K562 (cell line): ENCODE data around the gene BLVRA. TPM values are rescaled to one million over a fixed set of nuclear protein-coding genes. Genes with fewer than 3 reads are reported as not detected.
A peak's percentile ranks its signal among the peaks of the same experiment; 100 is the strongest.

Source experiments
- ASH1L ChIP-seq: fragments of 450-650 bp; IDR thresholded peaks from 2 replicates; pipeline ENCODE4 v1.6.1; 2018; ENCODE audit warnings: borderline replicate concordance, mild to moderate bottlenecking, low read depth; ENCODE audit not compliant: partially characterized antibody
- BRD4 ChIP-seq: fragments of 200-600 bp; sonication (generic); IDR thresholded peaks from 2 replicates; pipeline ENCODE4 v1.6.1; 2017; ENCODE audit warnings: inconsistent platforms
- CAMTA2 ChIP-seq: fragments of 250-450 bp; sonication (Bioruptor Pico); conservative IDR thresholded peaks from 2 replicates; pipeline ENCODE4 v1.5.1; 2022
- CBX3 ChIP-seq, 2 experiments: IDR thresholded peaks; 1 replicate in 1 of 2; 2 replicates in 1 of 2; pipeline ENCODE4 v1.6.1; 2012; ENCODE audit warnings: inconsistent platforms in 2 of 2, low read length in 2 of 2, borderline replicate concordance in 1 of 2, control low read depth in 1 of 2
- CBX8 ChIP-seq: fragments of 200-600 bp; sonication (generic); IDR thresholded peaks from 2 replicates; pipeline ENCODE4 v1.6.1; 2012; ENCODE audit warnings: borderline replicate concordance, mixed run types, low read depth, mild to moderate bottlenecking, moderate library complexity, mixed read lengths, low read length, control low read depth, inconsistent platforms; ENCODE audit not compliant: poor library complexity, severe bottlenecking; ENCODE audit errors: extremely low read depth
- CCAR2 ChIP-seq: fragments of 200-400 bp; formaldehyde crosslinking; IDR thresholded peaks from 2 replicates; pipeline ENCODE4 v1.6.1; 2017; ENCODE audit warnings: mild to moderate bottlenecking, low read depth, low read length
- E2F3 ChIP-seq: fragments of 250-450 bp; sonication (Bioruptor Pico); IDR thresholded peaks from 2 replicates; pipeline ENCODE4 v1.4.0; 2020; ENCODE audit warnings: mild to moderate bottlenecking
- EGR1 ChIP-seq: fragments of 450-650 bp; conservative IDR thresholded peaks from 2 replicates; pipeline ENCODE4 v1.6.1; 2017; ENCODE audit warnings: mild to moderate bottlenecking
- ETV5 ChIP-seq: sonication (generic); formaldehyde crosslinking; IDR thresholded peaks from 2 replicates; pipeline ENCODE4 v1.4.0; 2020; ENCODE audit warnings: low read depth, mild to moderate bottlenecking, missing genetic modification reagents
- GTF2F1 ChIP-seq: IDR thresholded peaks from 2 replicates; pipeline ENCODE4 v1.6.1; 2011; ENCODE audit warnings: low read depth, low read length, improper control_type of control experiment
- HLTF ChIP-seq: fragments of 450-650 bp; IDR thresholded peaks from 2 replicates; pipeline ENCODE4 v1.6.1; 2016
- HNRNPUL1 ChIP-seq: fragments of 200-400 bp; formaldehyde crosslinking; IDR thresholded peaks from 2 replicates; pipeline ENCODE4 v1.6.1; 2017; ENCODE audit warnings: low read length
- POLR2AphosphoS5 ChIP-seq: IDR thresholded peaks from 2 replicates; pipeline ENCODE4 v1.6.1; 2011; ENCODE audit warnings: mild to moderate bottlenecking, low read depth, low read length, moderate library complexity; ENCODE audit not compliant: control insufficient read depth, insufficient read depth
- PTTG1 ChIP-seq: fragments of 450-650 bp; IDR thresholded peaks from 2 replicates; pipeline ENCODE4 v1.6.1; 2016; ENCODE audit warnings: low read depth, mild to moderate bottlenecking, missing genetic modification characterization, missing compliant biosample characterization
- RBM34 ChIP-seq: fragments of 200-400 bp; formaldehyde crosslinking; IDR thresholded peaks from 2 replicates; pipeline ENCODE4 v1.6.1; 2018; ENCODE audit warnings: low read length, borderline replicate concordance; ENCODE audit not compliant: insufficient read depth
- SPI1 ChIP-seq: IDR thresholded peaks from 2 replicates; pipeline ENCODE4 v1.6.1; 2011; ENCODE audit warnings: low read depth, low read length, control low read depth, borderline replicate concordance
- USF2 ChIP-seq: sonication (generic); formaldehyde crosslinking; IDR thresholded peaks from 2 replicates; pipeline ENCODE4 v1.5.0; 2020; ENCODE audit warnings: missing genetic modification reagents
- ZC3H11A ChIP-seq: IDR thresholded peaks from 2 replicates; pipeline ENCODE4 v1.6.1; 2012; ENCODE audit warnings: low read depth, low read length, improper control_type of control experiment
- ZNF12 ChIP-seq: sonication (generic); formaldehyde crosslinking; IDR thresholded peaks from 2 replicates; pipeline ENCODE4 v1.4.0; 2020; ENCODE audit warnings: mild to moderate bottlenecking, missing genetic modification reagents
- polyA plus RNA-seq, 8 experiments: library from polyadenylated mRNA; depleted of rRNA in 4 of 8; stranded (reverse) in 5 of 8; unstranded in 3 of 8; fragments of >200 nt; fragmentation: Nextera tagmentation in 2 of 8; fragmentation: Illumina TruSeq in 1 of 8; extraction: Ambion mirVana in 2 of 8; extraction: Trizol in 1 of 8; gene quantifications; 2 replicates each; pipeline versions ENCODE4 v1.2.1 to v1.2.3, GENCODE V29; 2011 to 2014; ENCODE audit warnings: inconsistent platforms in 1 of 8, missing spikeins in 1 of 8
- total RNA-seq, 7 experiments: library from RNA; depleted of rRNA in 6 of 7; stranded (reverse); fragments of >200 nt in 6 of 7; fragmentation: Illumina TruSeq in 2 of 7; extraction: Trizol in 2 of 7; gene quantifications; 2 replicates each; pipeline versions ENCODE4 v1.2.1 to v1.2.3, GENCODE V29; 2011 to 2021; ENCODE audit warnings: low replicate concordance in 1 of 7
- TF ChIP-seq, protein P1 (sequence below): fragments of 450-650 bp; conservative IDR thresholded peaks from 2 replicates; pipeline ENCODE4 v1.6.1; 2016; ENCODE audit warnings: missing genetic modification characterization, low read depth, mild to moderate bottlenecking, control low read depth, missing compliant biosample characterization
- TF ChIP-seq, protein P2 (sequence below): sonication (generic); formaldehyde crosslinking; IDR thresholded peaks from 2 replicates; pipeline ENCODE4 v1.8.1; 2023; ENCODE audit warnings: missing genetic modification reagents, mild to moderate bottlenecking, borderline replicate concordance

Gene BLVRA
- total and polyA plus RNA-seq, 9 of the 15 experiments (the other 6 are each of a cell fraction or from before 2014, with no cell fraction given), result 48.5 to 147 (median 61.5) TPM

DNA sequence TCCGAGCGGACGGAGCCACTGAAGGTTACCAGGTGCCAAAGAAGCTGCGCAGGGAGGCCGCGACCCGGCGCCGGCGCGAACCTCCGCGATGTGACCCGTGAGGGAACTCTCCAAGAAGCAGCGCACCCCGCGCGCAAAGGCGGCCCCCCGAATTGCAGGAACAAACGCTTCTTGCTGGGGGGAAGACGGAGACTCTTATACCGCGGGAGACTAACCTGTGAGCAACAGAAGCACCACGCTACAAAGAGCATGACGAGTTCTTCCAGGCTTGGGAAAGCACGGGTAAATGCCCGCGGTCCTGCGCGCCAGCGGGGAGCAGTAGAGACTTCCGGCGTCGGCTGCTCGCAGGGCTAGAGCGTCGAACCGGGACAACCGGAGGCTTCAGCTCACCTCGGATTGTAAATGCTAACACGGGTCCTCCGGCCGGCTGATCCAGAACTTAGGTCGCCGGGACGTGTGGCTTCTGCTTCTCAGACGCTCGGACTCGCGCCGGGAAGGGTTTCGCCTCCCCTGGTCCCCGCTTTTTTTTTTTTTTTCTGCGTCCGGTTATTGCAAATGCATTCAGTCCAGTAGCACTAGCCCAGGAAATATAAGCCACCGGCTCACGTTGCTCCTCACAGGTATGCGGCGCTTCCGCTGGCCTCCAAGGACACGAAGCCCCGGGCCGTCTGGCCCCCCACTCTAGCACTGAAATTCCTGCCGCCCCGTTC is 29.1 kb upstream of the BLVRA start, which contains the start of gene COA1 (continued):
- TF ChIP-seq USF2 (no peak), HLTF (no peak), ETV5 (CRISPR knock-in tag) (peak; percentile 99), CCAR2 (no peak), GTF2F1 (peak; percentile 80), BRD4 (no peak), POLR2AphosphoS5 (peak; percentile 81), HNRNPUL1 (no peak), CBX3 (IDR thresholded peaks at IDR 0.05; ENCODE audit: borderline replicate concordance in 1 of 2, low read length in 2 of 2) (no peak), ZC3H11A (no peak), ASH1L (no peak), PTTG1 (tag) (no peak), EGR1 (peak; percentile 49), CAMTA2 (CRISPR knock-in tag) (no peak), E2F3 (CRISPR knock-in tag) (no peak), ZNF12 (CRISPR knock-in tag) (no peak), CBX8 (no peak), SPI1 (no peak), RBM34 (no peak)
- TF ChIP-seq, protein P1, sequence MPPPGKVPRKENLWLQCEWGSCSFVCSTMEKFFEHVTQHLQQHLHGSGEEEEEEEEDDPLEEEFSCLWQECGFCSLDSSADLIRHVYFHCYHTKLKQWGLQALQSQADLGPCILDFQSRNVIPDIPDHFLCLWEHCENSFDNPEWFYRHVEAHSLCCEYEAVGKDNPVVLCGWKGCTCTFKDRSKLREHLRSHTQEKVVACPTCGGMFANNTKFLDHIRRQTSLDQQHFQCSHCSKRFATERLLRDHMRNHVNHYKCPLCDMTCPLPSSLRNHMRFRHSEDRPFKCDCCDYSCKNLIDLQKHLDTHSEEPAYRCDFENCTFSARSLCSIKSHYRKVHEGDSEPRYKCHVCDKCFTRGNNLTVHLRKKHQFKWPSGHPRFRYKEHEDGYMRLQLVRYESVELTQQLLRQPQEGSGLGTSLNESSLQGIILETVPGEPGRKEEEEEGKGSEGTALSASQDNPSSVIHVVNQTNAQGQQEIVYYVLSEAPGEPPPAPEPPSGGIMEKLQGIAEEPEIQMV, result no peak
- TF ChIP-seq, protein P2, sequence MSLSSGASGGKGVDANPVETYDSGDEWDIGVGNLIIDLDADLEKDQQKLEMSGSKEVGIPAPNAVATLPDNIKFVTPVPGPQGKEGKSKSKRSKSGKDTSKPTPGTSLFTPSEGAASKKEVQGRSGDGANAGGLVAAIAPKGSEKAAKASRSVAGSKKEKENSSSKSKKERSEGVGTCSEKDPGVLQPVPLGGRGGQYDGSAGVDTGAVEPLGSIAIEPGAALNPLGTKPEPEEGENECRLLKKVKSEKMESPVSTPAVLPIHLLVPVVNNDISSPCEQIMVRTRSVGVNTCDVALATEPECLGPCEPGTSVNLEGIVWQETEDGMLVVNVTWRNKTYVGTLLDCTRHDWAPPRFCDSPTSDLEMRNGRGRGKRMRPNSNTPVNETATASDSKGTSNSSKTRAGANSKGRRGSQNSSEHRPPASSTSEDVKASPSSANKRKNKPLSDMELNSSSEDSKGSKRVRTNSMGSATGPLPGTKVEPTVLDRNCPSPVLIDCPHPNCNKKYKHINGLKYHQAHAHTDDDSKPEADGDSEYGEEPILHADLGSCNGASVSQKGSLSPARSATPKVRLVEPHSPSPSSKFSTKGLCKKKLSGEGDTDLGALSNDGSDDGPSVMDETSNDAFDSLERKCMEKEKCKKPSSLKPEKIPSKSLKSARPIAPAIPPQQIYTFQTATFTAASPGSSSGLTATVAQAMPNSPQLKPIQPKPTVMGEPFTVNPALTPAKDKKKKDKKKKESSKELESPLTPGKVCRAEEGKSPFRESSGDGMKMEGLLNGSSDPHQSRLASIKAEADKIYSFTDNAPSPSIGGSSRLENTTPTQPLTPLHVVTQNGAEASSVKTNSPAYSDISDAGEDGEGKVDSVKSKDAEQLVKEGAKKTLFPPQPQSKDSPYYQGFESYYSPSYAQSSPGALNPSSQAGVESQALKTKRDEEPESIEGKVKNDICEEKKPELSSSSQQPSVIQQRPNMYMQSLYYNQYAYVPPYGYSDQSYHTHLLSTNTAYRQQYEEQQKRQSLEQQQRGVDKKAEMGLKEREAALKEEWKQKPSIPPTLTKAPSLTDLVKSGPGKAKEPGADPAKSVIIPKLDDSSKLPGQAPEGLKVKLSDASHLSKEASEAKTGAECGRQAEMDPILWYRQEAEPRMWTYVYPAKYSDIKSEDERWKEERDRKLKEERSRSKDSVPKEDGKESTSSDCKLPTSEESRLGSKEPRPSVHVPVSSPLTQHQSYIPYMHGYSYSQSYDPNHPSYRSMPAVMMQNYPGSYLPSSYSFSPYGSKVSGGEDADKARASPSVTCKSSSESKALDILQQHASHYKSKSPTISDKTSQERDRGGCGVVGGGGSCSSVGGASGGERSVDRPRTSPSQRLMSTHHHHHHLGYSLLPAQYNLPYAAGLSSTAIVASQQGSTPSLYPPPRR, result peak; percentile 70; the same call in 1 of the 2 replicates
